ENCODE data around the gene OR2A7.
"Not testable (repeated sequence)": the region's sequence is repeated elsewhere in the genome, so short reads cannot be mapped to it uniquely, and the experiment has no call there.

The OR2A7 gene

GRCh38 chr7:144281981-144282380, 17.4 kb upstream of the OR2A7 start:
- H3K27me3 ChIP-seq (ENCODE audit: low read depth); H3K4me3 ChIP-seq; DNase-seq (ENCODE audit: low spot score in 2 of 2); H3K36me3 ChIP-seq (replicated peaks); in situ Hi-C loops (cut with MboI; ENCODE audit: low sequenced_read_pairs); H3K4me1 ChIP-seq; H3K9me3 ChIP-seq: not testable (repeated sequence)

DNA sequence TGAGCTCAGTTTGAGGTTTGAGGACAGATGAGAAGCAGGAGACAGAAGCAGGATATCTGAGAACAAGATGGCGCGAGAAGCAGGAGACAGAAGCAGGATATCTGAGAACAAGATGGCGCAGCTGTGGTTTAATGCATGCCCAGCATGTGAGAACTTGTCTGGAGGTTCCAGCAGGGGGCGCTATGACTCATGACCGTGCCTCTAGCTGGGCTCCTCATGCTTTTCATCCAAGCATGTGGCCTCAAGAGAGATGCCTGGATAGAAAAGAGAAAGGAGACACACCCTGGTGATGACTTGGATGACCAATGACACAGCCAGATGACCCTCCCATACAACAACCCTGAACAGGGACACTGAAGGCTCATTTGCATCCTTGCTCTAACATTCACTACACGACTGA, 15.4 kb upstream of the OR2A7 start:
- DNase-seq (ENCODE audit: low spot score in 2 of 2); in situ Hi-C loops (cut with MboI; ENCODE audit: low sequenced_read_pairs): not testable (repeated sequence)

DNA sequence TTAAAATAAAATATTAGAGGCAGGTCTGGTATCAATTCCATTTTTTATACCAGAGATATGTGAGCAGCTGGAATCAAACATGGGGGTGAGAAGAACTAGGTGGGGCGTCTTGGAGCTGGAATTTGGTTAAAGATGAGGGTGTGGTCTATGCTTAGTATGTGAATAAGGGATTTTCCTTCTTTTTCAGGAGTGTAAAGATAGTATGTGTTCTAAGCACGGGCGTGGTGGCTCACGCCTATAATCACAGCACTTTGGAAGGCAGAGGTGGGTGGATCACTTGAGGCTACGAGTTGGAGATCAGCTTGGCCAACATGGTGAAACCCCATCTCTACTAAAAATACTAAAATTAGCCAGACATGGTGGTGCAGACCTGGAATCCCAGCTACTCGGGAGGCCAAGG, 10.7 kb upstream of the OR2A7 start:
- in situ Hi-C loops (cut with MboI; ENCODE audit: low sequenced_read_pairs); H3K4me3 ChIP-seq; H3K9me3 ChIP-seq; DNase-seq (ENCODE audit: low spot score in 2 of 2); H3K36me3 ChIP-seq (replicated peaks); H3K27me3 ChIP-seq (ENCODE audit: low read depth); H3K4me1 ChIP-seq: not testable (repeated sequence)

More for the DNA sequence above, 15.4 kb upstream of the OR2A7 start:
- H3K4me1 ChIP-seq; H3K4me3 ChIP-seq; H3K36me3 ChIP-seq (replicated peaks); H3K27me3 ChIP-seq (ENCODE audit: low read depth); H3K9me3 ChIP-seq: not testable (repeated sequence)

DNA sequence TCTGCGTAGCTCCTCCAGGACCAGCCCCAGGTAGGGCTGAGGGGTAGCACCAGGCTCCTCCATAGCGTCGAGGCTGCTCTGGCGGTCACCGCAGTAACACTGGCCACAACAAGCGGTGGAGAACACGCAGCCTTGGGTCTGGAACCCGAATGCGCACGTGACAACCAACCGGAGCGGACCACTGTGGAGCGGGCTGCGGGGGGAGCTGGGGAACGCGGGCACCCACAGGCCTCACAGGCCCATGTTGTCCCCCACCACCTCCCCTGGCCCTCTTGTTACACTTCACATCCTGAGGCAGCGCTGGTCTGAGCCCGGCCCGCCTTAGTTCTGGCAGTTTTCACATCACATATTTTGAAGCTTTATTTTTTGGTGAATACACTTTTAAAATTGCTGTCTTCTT, 4.6 kb upstream of the OR2A7 start, which contains the start of gene CTAGE8:
TSS of gene CTAGE8 (minus strand) at position 101 of the 400 bp plus-strand sequence. CDS start at position 63, 38 bp downstream.
- in situ Hi-C loops (cut with MboI; ENCODE audit: low sequenced_read_pairs); H3K36me3 ChIP-seq (replicated peaks); H3K27me3 ChIP-seq (ENCODE audit: low read depth); H3K4me3 ChIP-seq; H3K4me1 ChIP-seq; H3K9me3 ChIP-seq; DNase-seq (ENCODE audit: low spot score in 2 of 2): not testable (repeated sequence)

DNA sequence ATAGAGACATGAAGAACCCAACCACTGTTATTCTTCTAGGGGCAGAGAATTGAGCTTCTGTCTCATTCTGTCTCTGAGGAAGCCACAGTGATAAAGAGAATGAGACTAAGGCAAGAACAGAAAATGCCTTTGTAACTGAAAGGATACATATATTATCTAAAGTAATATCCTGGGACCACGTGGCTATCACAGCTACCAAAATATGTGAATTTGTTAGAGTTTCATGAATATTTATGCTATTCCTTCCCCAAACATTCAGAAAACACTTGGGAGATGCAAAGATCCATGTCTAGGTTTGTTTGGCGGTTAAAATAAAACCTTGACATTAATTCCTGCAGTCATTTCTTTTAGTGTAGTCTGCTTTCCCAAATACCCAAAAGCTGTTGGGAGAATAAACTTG, 2.5 kb downstream of the OR2A7 start:
- H3K9me3 ChIP-seq; H3K4me1 ChIP-seq; H3K27me3 ChIP-seq (ENCODE audit: low read depth); DNase-seq (ENCODE audit: low spot score in 2 of 2); H3K4me3 ChIP-seq; H3K36me3 ChIP-seq (replicated peaks); in situ Hi-C loops (cut with MboI; ENCODE audit: low sequenced_read_pairs): not testable (repeated sequence)

GRCh38 chr7:144259067-144259466, 5.5 kb downstream of the OR2A7 start:
- H3K36me3 ChIP-seq (replicated peaks); H3K4me3 ChIP-seq; H3K27me3 ChIP-seq (ENCODE audit: low read depth); H3K9me3 ChIP-seq; in situ Hi-C loops (cut with MboI; ENCODE audit: low sequenced_read_pairs); DNase-seq (ENCODE audit: low spot score in 2 of 2); H3K4me1 ChIP-seq: not testable (repeated sequence)

GRCh38 chr7:144256112-144256511, 8.5 kb downstream of the OR2A7 start:
- in situ Hi-C loops (cut with MboI; ENCODE audit: low sequenced_read_pairs): no loop called here
- no peaks in the 10 kb centered on the region for H3K27me3 ChIP-seq (ENCODE audit: low read depth)
- no peaks in the 10 kb centered on the region for H3K9me3 ChIP-seq
- no peaks in the 10 kb centered on the region for H3K4me1 ChIP-seq
- no peak overlapping the region for H3K4me3 ChIP-seq
- H3K36me3 ChIP-seq (replicated peaks): no peaks in the 10 kb centered on the region
- no peak for DNase-seq (ENCODE audit: low spot score in 2 of 2)

GRCh38 chr7:144255471-144255897, 9.1 kb downstream of the OR2A7 start:
- no peaks in the 10 kb centered on the region for H3K36me3 ChIP-seq (replicated peaks)
- in situ Hi-C loops (cut with MboI; ENCODE audit: low sequenced_read_pairs): no loop called here
- H3K4me3 ChIP-seq: no peak overlapping the region
- DNase-seq (ENCODE audit: low spot score in 2 of 2): no peak
- no peaks in the 10 kb centered on the region for H3K4me1 ChIP-seq
- no peaks in the 10 kb centered on the region for H3K27me3 ChIP-seq (ENCODE audit: low read depth)
- H3K9me3 ChIP-seq: no peaks in the 10 kb centered on the region

DNA sequence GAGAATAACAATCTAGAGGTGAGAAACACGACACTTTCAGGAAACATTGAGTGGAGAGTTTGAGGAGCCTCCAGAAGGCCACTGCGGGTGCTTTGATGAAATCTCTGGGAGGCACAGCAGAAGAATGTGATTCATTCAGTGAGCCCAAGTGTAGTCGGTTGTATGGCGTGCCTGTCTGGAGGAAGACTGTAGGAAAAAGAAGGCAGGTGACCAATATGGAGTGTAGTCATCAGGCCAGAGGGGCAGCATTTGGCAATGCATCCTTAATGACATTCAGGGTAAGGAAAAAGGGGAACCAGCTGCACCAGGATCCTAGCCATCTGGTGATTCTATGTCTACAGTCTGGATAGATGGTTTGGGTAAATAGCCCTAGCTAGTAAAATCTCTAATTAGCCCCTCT, 12.3 kb downstream of the OR2A7 start:
- H3K27me3 ChIP-seq (ENCODE audit: low read depth); H3K9me3 ChIP-seq; in situ Hi-C loops (cut with MboI; ENCODE audit: low sequenced_read_pairs); H3K4me1 ChIP-seq; DNase-seq (ENCODE audit: low spot score in 2 of 2); H3K4me3 ChIP-seq; H3K36me3 ChIP-seq (replicated peaks): not testable (repeated sequence)

DNA sequence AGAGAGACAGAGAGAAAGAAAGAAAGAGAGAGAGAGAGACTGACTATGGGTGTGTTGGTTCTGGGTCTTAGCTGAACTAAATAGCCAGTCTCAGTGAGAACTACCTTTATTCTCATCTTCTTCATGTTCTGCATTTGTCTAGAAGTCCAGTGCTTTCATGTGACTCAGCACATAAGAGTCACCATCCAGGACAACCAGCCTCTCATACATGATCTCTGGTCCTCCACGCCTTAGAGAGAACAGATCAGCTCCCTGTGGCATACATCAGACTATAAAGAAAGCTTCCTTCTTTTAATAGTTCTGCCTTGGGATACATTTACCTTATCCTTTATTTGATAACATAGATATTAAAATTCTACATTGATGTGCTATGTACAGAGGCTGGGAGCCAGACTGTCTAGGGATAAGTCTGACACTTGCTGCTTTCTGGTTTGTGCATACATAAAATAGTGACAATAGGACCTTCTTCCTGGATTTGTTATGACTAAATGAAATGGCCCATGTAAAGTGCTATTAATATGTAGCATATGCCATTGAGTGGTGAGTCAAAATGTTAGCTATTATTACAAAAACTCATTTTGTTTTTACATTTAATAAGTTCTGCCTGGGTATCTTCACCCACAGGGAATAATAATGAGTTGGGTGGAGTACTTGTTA, 16.8 kb downstream of the OR2A7 start:
- H3K9me3 ChIP-seq; H3K4me3 ChIP-seq; H3K4me1 ChIP-seq; DNase-seq (ENCODE audit: low spot score in 2 of 2); in situ Hi-C loops (cut with MboI; ENCODE audit: low sequenced_read_pairs); H3K27me3 ChIP-seq (ENCODE audit: low read depth); H3K36me3 ChIP-seq (replicated peaks): not testable (repeated sequence)

DNA sequence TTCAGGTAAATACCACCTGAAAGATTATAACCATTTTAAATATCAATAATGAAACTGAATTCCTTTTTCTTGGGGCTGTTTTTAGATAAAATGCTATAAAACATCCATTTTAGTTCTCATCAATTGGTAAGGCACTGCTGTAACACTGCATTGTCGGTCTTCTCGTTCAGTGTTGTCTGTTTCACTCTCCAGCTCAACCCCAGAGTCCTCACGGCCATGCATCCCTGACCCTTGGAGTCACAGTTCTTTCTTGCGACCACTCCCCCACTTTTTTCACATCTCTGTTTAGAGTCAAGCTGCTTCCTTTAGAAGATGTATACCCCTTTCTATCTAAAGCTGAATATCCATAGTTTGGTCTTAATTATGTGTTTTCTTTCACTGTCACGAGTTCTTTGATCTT, 17.6 kb downstream of the OR2A7 start:
- DNase-seq (ENCODE audit: low spot score in 2 of 2); H3K4me1 ChIP-seq; in situ Hi-C loops (cut with MboI; ENCODE audit: low sequenced_read_pairs); H3K27me3 ChIP-seq (ENCODE audit: low read depth); H3K36me3 ChIP-seq (replicated peaks); H3K4me3 ChIP-seq; H3K9me3 ChIP-seq: not testable (repeated sequence)

DNA sequence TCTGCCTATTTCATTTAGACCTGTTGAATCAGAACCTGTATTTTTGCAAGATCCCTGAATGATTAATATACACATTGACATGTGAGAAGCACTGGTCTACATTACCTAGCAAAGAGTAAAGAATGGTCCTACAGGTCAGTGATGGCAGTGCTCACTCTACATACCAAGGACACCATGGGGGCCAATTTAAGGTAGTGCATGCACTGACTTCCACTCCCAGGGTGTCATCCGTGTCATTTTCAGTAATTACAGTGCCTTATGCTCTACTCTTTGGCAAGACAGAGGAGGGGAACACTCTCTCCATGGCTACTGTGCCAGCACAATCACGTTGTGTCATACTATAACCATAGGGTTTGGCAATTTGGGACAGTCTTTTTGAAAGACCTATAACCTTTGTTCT, 19.2 kb downstream of the OR2A7 start:
- DNase-seq (ENCODE audit: low spot score in 2 of 2); H3K4me3 ChIP-seq; H3K9me3 ChIP-seq; H3K4me1 ChIP-seq; H3K27me3 ChIP-seq (ENCODE audit: low read depth); H3K36me3 ChIP-seq (replicated peaks); in situ Hi-C loops (cut with MboI; ENCODE audit: low sequenced_read_pairs): not testable (repeated sequence)

DNA sequence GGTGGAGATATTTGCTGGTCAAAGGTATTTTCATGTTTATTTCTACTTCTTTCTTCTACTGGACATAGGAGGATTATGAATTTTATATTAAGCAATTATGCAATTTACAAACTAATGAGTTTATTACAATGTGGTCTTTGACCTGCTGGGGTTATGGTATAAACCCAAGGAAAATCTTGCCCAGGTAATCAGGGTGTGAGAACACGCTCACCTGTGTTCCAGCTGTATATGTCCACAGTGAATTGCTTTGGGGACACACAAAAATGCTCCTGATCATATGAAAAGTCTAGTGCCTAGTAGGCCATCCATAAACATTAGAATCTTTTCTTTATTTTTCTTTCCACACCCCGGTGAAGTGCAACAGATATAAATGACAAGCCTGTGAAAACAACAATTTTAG, 25.2 kb downstream of the OR2A7 start, which contains the start of gene OR2A42:
TSS of gene OR2A42 (minus strand) at position 241 of the 400 bp plus-strand sequence. CDS start 6,762 bp downstream, outside the sequence.
- H3K9me3 ChIP-seq; H3K36me3 ChIP-seq (replicated peaks); H3K4me1 ChIP-seq; in situ Hi-C loops (cut with MboI; ENCODE audit: low sequenced_read_pairs); DNase-seq (ENCODE audit: low spot score in 2 of 2); H3K4me3 ChIP-seq; H3K27me3 ChIP-seq (ENCODE audit: low read depth): not testable (repeated sequence)

DNA sequence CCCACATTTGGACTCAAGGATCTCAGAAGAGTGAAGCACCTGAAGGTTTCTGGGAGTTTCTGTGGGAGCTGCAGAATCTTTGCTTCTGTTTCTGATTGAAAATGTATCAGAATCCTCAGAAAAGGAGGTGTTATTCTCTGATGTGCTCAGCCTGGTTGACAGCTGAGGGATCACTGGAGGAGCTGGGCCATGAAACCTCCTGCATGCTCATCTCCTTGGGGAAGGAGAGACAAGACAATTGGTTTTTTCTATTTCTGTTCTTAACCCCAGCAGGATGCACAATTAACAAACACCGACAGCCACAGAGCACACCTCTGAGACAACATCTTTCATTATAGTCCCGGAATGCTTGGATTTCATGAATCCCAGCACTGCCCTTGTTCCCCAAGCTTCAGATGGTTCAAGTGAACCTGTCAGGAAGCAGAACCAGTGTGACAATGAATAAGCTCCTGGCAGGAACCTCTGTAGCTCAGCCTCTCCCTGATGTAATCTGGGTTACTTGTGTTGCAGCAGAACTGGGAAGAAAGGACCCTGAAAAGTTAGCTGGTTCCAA, 26.0 kb downstream of the OR2A7 start:
- H3K9me3 ChIP-seq; H3K4me1 ChIP-seq; DNase-seq (ENCODE audit: low spot score in 2 of 2); H3K27me3 ChIP-seq (ENCODE audit: low read depth); in situ Hi-C loops (cut with MboI; ENCODE audit: low sequenced_read_pairs); H3K36me3 ChIP-seq (replicated peaks); H3K4me3 ChIP-seq: not testable (repeated sequence)

GRCh38 chr7:144233039-144233438, 31.6 kb downstream of the OR2A7 start:
- H3K4me1 ChIP-seq; H3K27me3 ChIP-seq (ENCODE audit: low read depth); H3K9me3 ChIP-seq; DNase-seq (ENCODE audit: low spot score in 2 of 2); in situ Hi-C loops (cut with MboI; ENCODE audit: low sequenced_read_pairs); H3K4me3 ChIP-seq; H3K36me3 ChIP-seq (replicated peaks): not testable (repeated sequence)

Data from HAP-1 (cell line).